Right atrium auricular region (tissue), 2 donors: ENCODE data around the gene POLRMT. TPM values are rescaled to one million over a fixed set of nuclear protein-coding genes. Genes with fewer than 3 reads are reported as not detected.

Source experiments
- DNase-seq: peaks from one replicate; pipeline ENCODE4 v3.0.0-alpha.2; 2019; ENCODE audit warnings: low spot score
- H3K27ac ChIP-seq, 2 donors: fragments of 200-600 bp; sonication (generic); 1 replicate in 1 of 2; 2 replicates in 1 of 2; pipeline ENCODE4 v1.5.1; 2016 to 2019
- H3K27me3 ChIP-seq, 2 donors: fragments of 200-600 bp; sonication (generic); one replicate each; pipeline versions ENCODE4 v1.5.1 to v1.6.0; 2017 to 2019
- H3K36me3 ChIP-seq: fragments of 200-600 bp; sonication (generic); one replicate; pipeline ENCODE4 v1.5.1; 2016
- H3K4me1 ChIP-seq, 2 donors: fragments of 200-600 bp; sonication (generic); one replicate each; pipeline versions ENCODE4 v1.5.1 to v1.6.0; 2017 to 2019
- H3K4me3 ChIP-seq, 2 donors: fragments of 200-600 bp; sonication (generic); 1 replicate in 1 of 2; 2 replicates in 1 of 2; pipeline ENCODE4 v1.5.1; 2017 to 2019; ENCODE audit warnings: mild to moderate bottlenecking in 1 of 2, moderate library complexity in 1 of 2
- H3K9me3 ChIP-seq, 2 donors: fragments of 200-600 bp; sonication (generic); one replicate each; pipeline ENCODE4 v1.5.1; 2019
- total RNA-seq, 2 donors: library from RNA; depleted of rRNA; stranded (reverse); fragments of >200 nt; gene quantifications; one replicate each; pipeline ENCODE4 v1.1.0, GENCODE V29; 2016
- TF ChIP-seq, protein P1 (sequence below), 2 donors: fragments of 200-600 bp; sonication (generic); IDR thresholded peaks; one replicate each; pipeline ENCODE4 v1.5.1; 2019; ENCODE audit warnings: antibody characterized with exemption in 2 of 2

Gene POLRMT
- total RNA-seq, 2 donors from 2014 or later: 24.5 to 30.4 TPM

DNA sequence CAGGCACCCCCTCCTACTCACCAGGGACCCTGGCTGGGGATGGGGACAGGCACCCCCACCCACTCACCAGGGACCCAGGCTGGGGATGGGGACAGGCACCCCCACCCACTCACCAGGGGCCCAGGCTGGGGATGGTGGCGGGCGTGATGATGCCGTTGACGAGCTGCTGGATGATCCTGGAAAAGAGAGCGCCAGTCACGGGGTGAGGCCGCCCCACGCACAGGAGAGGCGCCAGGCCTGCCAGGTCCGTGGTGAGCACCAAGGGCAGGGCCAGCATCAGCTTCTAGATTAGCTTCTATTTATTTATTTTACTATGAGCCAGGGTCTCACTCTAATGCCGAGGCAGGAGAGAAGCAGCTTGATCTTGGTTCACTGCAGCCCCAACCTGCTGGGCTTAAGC, 16.8 kb upstream of the POLRMT start:
- no peaks in the 10 kb centered on the region for H3K9me3 ChIP-seq
- DNase-seq: no peak
- H3K4me1 ChIP-seq: no peaks in the 10 kb centered on the region
- H3K4me3 ChIP-seq: no peak overlapping the region
- peaks cover 67% of the 10 kb centered on the region for H3K36me3 ChIP-seq
- TF ChIP-seq, protein P1, sequence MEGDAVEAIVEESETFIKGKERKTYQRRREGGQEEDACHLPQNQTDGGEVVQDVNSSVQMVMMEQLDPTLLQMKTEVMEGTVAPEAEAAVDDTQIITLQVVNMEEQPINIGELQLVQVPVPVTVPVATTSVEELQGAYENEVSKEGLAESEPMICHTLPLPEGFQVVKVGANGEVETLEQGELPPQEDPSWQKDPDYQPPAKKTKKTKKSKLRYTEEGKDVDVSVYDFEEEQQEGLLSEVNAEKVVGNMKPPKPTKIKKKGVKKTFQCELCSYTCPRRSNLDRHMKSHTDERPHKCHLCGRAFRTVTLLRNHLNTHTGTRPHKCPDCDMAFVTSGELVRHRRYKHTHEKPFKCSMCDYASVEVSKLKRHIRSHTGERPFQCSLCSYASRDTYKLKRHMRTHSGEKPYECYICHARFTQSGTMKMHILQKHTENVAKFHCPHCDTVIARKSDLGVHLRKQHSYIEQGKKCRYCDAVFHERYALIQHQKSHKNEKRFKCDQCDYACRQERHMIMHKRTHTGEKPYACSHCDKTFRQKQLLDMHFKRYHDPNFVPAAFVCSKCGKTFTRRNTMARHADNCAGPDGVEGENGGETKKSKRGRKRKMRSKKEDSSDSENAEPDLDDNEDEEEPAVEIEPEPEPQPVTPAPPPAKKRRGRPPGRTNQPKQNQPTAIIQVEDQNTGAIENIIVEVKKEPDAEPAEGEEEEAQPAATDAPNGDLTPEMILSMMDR (IDR thresholded peaks at IDR 0.05): no peak
- no peaks in the 10 kb centered on the region for H3K27me3 ChIP-seq
- H3K27ac ChIP-seq: no peak overlapping the region

DNA sequence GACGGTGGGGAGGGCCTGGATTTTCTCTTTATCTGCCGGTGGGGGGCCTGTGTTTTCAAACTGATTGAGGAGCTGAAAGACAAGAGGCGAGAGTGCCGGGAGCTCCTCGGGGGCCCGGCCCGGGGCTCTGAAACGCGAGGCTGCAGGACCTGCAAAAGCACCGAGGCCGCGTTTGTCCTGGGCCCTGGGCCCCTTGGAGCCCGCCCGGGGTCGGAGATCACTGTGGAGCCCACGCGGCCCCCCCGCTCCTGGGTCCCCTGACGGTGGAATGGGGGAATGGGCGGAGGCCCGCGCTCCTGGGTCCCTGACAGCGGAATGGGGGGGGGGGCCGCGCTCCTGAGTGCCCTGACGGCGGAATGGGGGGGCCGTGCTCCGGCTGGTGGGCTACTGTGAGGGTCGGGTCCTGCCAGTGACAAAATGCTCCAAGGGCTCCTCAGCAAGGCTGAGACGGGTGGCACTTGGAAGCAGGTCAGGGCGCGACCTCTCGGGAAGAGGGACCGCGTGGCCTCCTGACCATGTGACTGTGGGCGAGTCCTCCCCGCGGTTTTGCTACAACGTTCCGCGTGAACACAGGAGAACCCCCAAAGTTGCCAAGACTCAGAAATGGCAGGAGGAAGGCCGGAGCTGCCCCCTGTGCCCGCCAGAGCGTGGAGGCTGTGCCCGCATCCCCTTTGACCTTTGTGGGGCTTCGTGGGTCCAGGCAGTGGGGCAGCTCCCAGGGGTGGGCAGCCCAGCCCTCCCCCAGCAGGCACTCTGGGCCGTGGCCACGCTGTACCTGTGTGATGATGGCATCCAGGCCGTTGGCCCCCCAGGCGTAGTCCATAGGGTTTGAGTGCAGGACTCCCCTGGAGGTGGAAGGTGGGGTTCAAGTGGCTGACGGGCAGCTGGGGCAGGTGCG, 15.8 kb upstream of the POLRMT start:
- no peaks in the 10 kb centered on the region for H3K9me3 ChIP-seq
- DNase-seq: no peak
- peaks cover 71% of the 10 kb centered on the region for H3K36me3 ChIP-seq
- H3K27me3 ChIP-seq: no peaks in the 10 kb centered on the region
- H3K27ac ChIP-seq: no peak overlapping the region
- H3K4me3 ChIP-seq: no peak overlapping the region
- TF ChIP-seq, protein P1 (IDR thresholded peaks at IDR 0.05): no peak
- no peaks in the 10 kb centered on the region for H3K4me1 ChIP-seq

DNA sequence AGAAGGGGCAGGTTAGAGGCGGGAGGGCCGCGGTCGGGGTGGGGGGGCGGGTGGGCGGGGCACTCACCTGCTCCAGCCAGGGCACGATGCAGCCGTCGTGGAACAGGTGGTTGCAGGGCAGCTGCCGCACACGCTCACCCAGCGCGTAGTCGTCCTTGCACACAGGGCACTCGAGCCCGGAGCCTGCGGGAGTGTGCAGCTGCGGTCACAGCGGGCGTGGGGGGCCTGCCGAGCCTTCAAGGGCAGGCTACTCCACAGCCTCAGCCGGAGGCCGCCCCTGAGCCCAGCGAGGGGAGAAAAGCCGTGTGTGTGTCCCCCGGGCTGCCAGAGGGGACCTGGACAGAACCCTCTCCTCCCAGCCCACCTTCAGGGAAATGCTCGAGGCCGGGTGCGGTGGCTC, 15.0 kb upstream of the POLRMT start:
- no peaks in the 10 kb centered on the region for H3K27me3 ChIP-seq
- TF ChIP-seq, protein P1 (IDR thresholded peaks at IDR 0.05): no peak
- H3K4me1 ChIP-seq: no peaks in the 10 kb centered on the region
- H3K4me3 ChIP-seq: no peak overlapping the region
- no peaks in the 10 kb centered on the region for H3K9me3 ChIP-seq
- no peak overlapping the region for H3K27ac ChIP-seq
- peaks cover 65% of the 10 kb centered on the region for H3K36me3 ChIP-seq
- DNase-seq: no peak

DNA sequence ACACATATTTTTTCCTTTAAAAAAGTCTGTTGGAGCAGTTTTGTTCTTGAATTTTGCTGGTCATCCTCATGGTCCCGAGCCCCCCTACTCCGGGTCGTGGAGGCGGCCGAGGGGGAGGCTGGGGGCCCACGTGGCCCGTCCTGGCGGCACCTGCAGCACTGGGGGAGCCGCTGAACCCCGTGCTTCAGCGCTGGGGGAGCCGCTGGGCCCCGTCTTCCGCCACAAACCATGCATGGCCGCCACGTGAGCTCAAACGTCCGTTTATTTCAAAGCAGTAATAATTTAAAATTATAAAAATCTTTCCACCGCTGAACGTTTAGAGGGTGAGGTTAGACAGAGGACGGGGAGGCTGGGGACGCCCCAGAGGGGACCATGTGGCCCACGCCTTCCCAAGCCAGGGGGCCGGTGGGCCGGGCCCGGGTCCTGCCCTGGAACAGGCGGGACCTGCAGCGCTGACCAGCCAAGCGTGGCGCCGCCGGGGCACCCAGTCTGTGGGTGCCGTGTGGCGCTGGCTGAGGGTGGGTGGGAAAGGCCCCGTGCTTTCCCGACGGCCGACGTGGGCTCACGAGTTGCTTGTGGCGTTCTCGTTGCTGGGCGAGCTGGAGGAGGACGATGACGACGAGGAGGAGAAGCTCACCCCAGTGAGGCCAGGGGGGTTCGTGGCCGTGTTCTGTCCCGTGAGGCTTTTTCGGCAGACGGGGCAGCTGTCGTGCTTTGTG, 14.4 kb upstream of the POLRMT start:
- Histone ChIP-seq H3K9me3 (no peaks in the 10 kb centered on the region), H3K27me3 (no peaks in the 10 kb centered on the region), H3K36me3 (peaks cover 62% of the 10 kb centered on the region), H3K27ac (no peak overlapping the region), H3K4me1 (no peaks in the 10 kb centered on the region), H3K4me3 (no peak overlapping the region)
- no peak for DNase-seq
- TF ChIP-seq, protein P1 (IDR thresholded peaks at IDR 0.05): no peak

DNA sequence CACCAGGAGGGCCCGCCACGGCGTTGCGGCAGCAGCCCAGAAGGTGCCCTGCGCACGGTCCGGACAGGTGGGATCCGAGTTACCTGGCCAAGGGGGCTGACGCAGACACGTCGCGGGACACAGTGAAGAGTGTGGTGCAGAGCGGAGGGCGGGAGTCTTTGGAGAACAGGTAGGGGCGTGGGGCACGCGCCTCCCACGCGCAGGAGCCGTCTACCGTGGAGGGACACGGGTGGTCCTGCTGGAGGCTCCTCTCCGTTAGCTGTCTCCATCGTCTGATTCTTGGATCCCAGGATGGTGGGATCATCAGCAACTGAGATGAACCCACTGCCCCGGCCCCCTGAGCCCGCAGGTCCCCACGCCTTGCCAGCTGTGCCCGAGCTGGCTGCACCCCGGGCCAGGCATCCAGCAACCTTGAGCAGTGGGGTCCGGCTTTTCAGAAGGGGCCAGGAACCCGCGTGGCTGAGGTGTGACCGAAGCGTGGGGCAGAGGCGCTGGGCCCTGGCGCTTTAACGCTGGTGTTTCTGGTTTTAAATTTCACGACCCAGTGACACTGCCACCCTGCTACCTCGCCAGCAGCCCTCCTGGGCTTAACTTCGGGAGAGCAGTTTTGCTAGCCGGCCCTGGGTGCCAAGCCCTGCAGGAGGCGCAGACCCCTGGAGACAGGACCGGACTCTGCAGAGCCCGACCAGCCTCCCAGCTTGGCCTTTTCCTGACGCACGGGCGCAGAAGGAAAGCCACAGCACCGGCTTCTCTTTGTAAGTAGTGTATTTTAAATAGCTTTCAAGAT, 13.6 kb upstream of the POLRMT start:
- H3K9me3 ChIP-seq: no peaks in the 10 kb centered on the region
- H3K27ac ChIP-seq: no peak overlapping the region
- H3K36me3 ChIP-seq: peaks cover 56% of the 10 kb centered on the region
- H3K4me1 ChIP-seq: no peaks in the 10 kb centered on the region
- no peak for DNase-seq
- TF ChIP-seq, protein P1 (IDR thresholded peaks at IDR 0.05): no peak
- H3K4me3 ChIP-seq: no peak overlapping the region
- H3K27me3 ChIP-seq: no peaks in the 10 kb centered on the region
